Measurements from ENCODE around the gene ADCY9. TPM values are rescaled to one million over a fixed set of nuclear protein-coding genes. Genes with fewer than 3 reads are reported as not detected.

Gene ADCY9
- total RNA-seq, 1 experiment from 2014 or later, result 9.8 TPM

- H3K4me2 ChIP-seq (ENCODE audit: low read length), result no peak overlapping the region
- no peak for TF ChIP-seq TCF7L2 (IDR thresholded peaks at IDR 0.05; ENCODE audit: borderline replicate concordance, extremely low read depth, insufficient read depth, insufficient read length)
- no peak for TF ChIP-seq CBX3 (IDR thresholded peaks at IDR 0.05; ENCODE audit: low read depth)
- TF ChIP-seq EGR1 (IDR thresholded peaks at IDR 0.05; ENCODE audit: low read depth), result no peak
- no peak for TF ChIP-seq RAD21 (IDR thresholded peaks at IDR 0.05; ENCODE audit: low read depth)
- TF ChIP-seq ZBTB33 (IDR thresholded peaks at IDR 0.05; ENCODE audit: extremely low read depth, insufficient replicate concordance, low read length), result no peak
- TF ChIP-seq EZH2phosphoT487 (IDR thresholded peaks at IDR 0.05; ENCODE audit: borderline replicate concordance), result no peak
- no peak for TF ChIP-seq SP1 (IDR thresholded peaks at IDR 0.05; ENCODE audit: low read depth)
- TF ChIP-seq ATF3 (IDR thresholded peaks at IDR 0.05), result no peak
- no peak for TF ChIP-seq SIN3A (IDR thresholded peaks at IDR 0.05; ENCODE audit: low read depth)
- TF ChIP-seq SRF (IDR thresholded peaks at IDR 0.05; ENCODE audit: low read depth), result no peak
- no peak for TF ChIP-seq POLR2A (IDR thresholded peaks at IDR 0.05; ENCODE audit: borderline replicate concordance, extremely low read depth, insufficient read depth, insufficient read length)
- TF ChIP-seq CEBPB (IDR thresholded peaks at IDR 0.05; ENCODE audit: low read depth), result no peak
- no peak for TF ChIP-seq CTCF (IDR thresholded peaks at IDR 0.05 in 2 of 3, conservative IDR thresholded peaks at IDR 0.05 in 1 of 3; ENCODE audit: borderline replicate concordance in 1 of 3, insufficient read depth in 1 of 3, low read depth in 2 of 3, low read length in 2 of 3)
- TF ChIP-seq JUND (IDR thresholded peaks at IDR 0.05), result no peak
- TF ChIP-seq REST (IDR thresholded peaks at IDR 0.05; ENCODE audit: low read depth), result no peak
- TF ChIP-seq POLR2AphosphoS5 (IDR thresholded peaks at IDR 0.05; ENCODE audit: low read depth, low read length), result no peak
- no peak for TF ChIP-seq EZH2 (IDR thresholded peaks at IDR 0.05)
- TF ChIP-seq ZNF274 (IDR thresholded peaks at IDR 0.05; ENCODE audit: low read depth, low read length), result no peak
- TF ChIP-seq ELF1 (IDR thresholded peaks at IDR 0.05; ENCODE audit: borderline replicate concordance, low read depth), result no peak
- no peaks in the 10 kb centered on the region for H3K79me2 ChIP-seq (ENCODE audit: insufficient read depth, low read length)
- H3K36me3 ChIP-seq (ENCODE audit: control insufficient read depth in 1 of 2, insufficient read depth in 2 of 2, low read length in 2 of 2), result no peaks in the 10 kb centered on the region
- DNase-seq (ENCODE audit: low read depth, low spot score) (no peak), ATAC-seq (no peak)
- intact Hi-C loops (cut with micrococcal nuclease), result no loop called here
- CTCF ChIA-PET, result no interaction called here
- no peak overlapping the region for H3K27ac ChIP-seq (ENCODE audit: low read depth, low read length)
- H4K20me1 ChIP-seq (ENCODE audit: insufficient read depth), result no peaks in the 10 kb centered on the region
- POLR2A ChIA-PET, result no interaction called here
- H3K9me2 ChIP-seq (ENCODE audit: insufficient read depth), result no peaks in the 10 kb centered on the region
- H2AFZ ChIP-seq (ENCODE audit: low read depth, low read length, poor library complexity, severe bottlenecking), result no peak overlapping the region
- H3K9ac ChIP-seq (ENCODE audit: low read length), result no peak overlapping the region
- BruUV-seq (replicated peaks), result no TSS peak
- H3K4me1 ChIP-seq (ENCODE audit: control insufficient read depth in 1 of 2, insufficient read depth in 2 of 2, low read length in 2 of 2), result peaks cover 0 to 5% of the 10 kb centered on the region in 2 experiments; a peak in 2 of 4 replicates
- H3K9me3 ChIP-seq (ENCODE audit: control insufficient read depth in 1 of 2, insufficient read depth in 1 of 2, low read depth in 1 of 2, low read length in 2 of 2), result no peaks in the 10 kb centered on the region
- no peak overlapping the region for H3K4me3 ChIP-seq (replicated peaks in 1 of 2; ENCODE audit: low read depth in 1 of 2, low read length in 2 of 2)
- H3K27me3 ChIP-seq (ENCODE audit: insufficient read depth, low read length), result no peaks in the 10 kb centered on the region
- RAD21 ChIA-PET (ENCODE audit: low non-redundant PET in 1 of 2, low total read pairs in 2 of 2, uncharacterized antibody in 2 of 2, unreplicated experiment in 2 of 2), result no interaction called here
Observed at GRCh38 chr16:3988011-3988410, 128.2 kb downstream of the ADCY9 start.

All from HCT116 (cell line).